Jurkat, Clone E6-1 (cell line): Measurements from ENCODE around the gene ENTPD1. TPM values are rescaled to one million over a fixed set of nuclear protein-coding genes. Genes with fewer than 3 reads are reported as not detected.
"Not testable (repeated sequence)": the region's sequence is repeated elsewhere in the genome, so short reads cannot be mapped to it uniquely, and the experiment has no call there.

Experiments used
- DNase-seq: peaks from one replicate; pipeline ENCODE4 v3.0.0-alpha.2; 2011; ENCODE audit warnings: low read depth, low spot score
- H3K4me3 ChIP-seq: 2 replicates; pipeline ENCODE4 v1.5.1; 2011; ENCODE audit warnings: mild to moderate bottlenecking, low read length, control low read depth, moderate library complexity
- polyA plus RNA-seq: library from polyadenylated mRNA; unstranded; fragments of >200 nt; gene quantifications from one replicate; pipeline ENCODE4 v1.2.1, GENCODE V29; 2012; ENCODE audit warnings: missing spikeins; ENCODE audit not compliant: insufficient read length, insufficient read depth

ENTPD1 gene
- polyA plus RNA-seq: 0.57 TPM

GRCh38 chr10:95756041-95756761 lies at the start of gene ENTPD1:
Gene ENTPD1 (plus strand): TSS chr10:95756163. CDS start chr10:95756240, 77 bp downstream.
- no peak for DNase-seq
- no peak within 1 kb of the TSS for H3K4me3 ChIP-seq

GRCh38 chr10:95706573-95706972 lies 49.4 kb upstream of the ENTPD1 start:
- no peak for DNase-seq
- H3K4me3 ChIP-seq: no peak overlapping the region

- H3K4me3 ChIP-seq: no peak overlapping the region
These were observed 49.0 kb upstream of the ENTPD1 start for GRCh38 chr10:95706990-95707389.

GRCh38 chr10:95711492-95711891 lies 44.5 kb upstream of the ENTPD1 start:
- H3K4me3 ChIP-seq: no peak overlapping the region
- DNase-seq: no peak

More at GRCh38 chr10:95706990-95707389, 49.0 kb upstream of the ENTPD1 start:
- DNase-seq: no peak

GRCh38 chr10:95716466-95716865 lies 39.5 kb upstream of the ENTPD1 start:
- DNase-seq: no peak
- H3K4me3 ChIP-seq: no peak overlapping the region

- no peak overlapping the region for H3K4me3 ChIP-seq
- DNase-seq: no peak
These were observed 39.1 kb upstream of the ENTPD1 start for GRCh38 chr10:95716866-95717265.

- not testable (repeated sequence) for DNase-seq, H3K4me3 ChIP-seq
These were observed 35.2 kb upstream of the ENTPD1 start for GRCh38 chr10:95720745-95721144.

- not testable (repeated sequence) for H3K4me3 ChIP-seq
These were observed 33.5 kb upstream of the ENTPD1 start for GRCh38 chr10:95722496-95722895.

GRCh38 chr10:95728526-95728925 lies 27.4 kb upstream of the ENTPD1 start:
- no peak overlapping the region for H3K4me3 ChIP-seq
- no peak for DNase-seq

More at GRCh38 chr10:95722496-95722895, 33.5 kb upstream of the ENTPD1 start:
- not testable (repeated sequence) for DNase-seq

GRCh38 chr10:95729323-95730055 lies 26.5 kb upstream of the ENTPD1 start:
- no peak overlapping the region for H3K4me3 ChIP-seq
- DNase-seq: no peak

- no peak overlapping the region for H3K4me3 ChIP-seq
- no peak for DNase-seq
These were observed 25.7 kb upstream of the ENTPD1 start for GRCh38 chr10:95730233-95730632.

- H3K4me3 ChIP-seq, DNase-seq: not testable (repeated sequence)
These were observed 23.1 kb upstream of the ENTPD1 start for GRCh38 chr10:95732907-95733306.

- peak; percentile 36 for DNase-seq
- H3K4me3 ChIP-seq: no peak overlapping the region
These were observed 16.9 kb upstream of the ENTPD1 start for GRCh38 chr10:95739056-95739455.

- no peak for DNase-seq
- H3K4me3 ChIP-seq: no peak overlapping the region
These were observed 14.0 kb upstream of the ENTPD1 start for GRCh38 chr10:95741807-95742467.

- no peak for DNase-seq
- no peak overlapping the region for H3K4me3 ChIP-seq
These were observed 13.5 kb upstream of the ENTPD1 start for GRCh38 chr10:95742485-95742884.

- no peak for DNase-seq
- no peak overlapping the region for H3K4me3 ChIP-seq
These were observed 12.9 kb upstream of the ENTPD1 start for GRCh38 chr10:95742962-95743535.

- H3K4me3 ChIP-seq: no peak overlapping the region
These were observed 10.5 kb upstream of the ENTPD1 start for GRCh38 chr10:95745501-95745900.

GRCh38 chr10:95748349-95748748 lies 7.6 kb upstream of the ENTPD1 start:
- no peak overlapping the region for H3K4me3 ChIP-seq
- DNase-seq: no peak

More at GRCh38 chr10:95745501-95745900, 10.5 kb upstream of the ENTPD1 start:
- no peak for DNase-seq

- no peak overlapping the region for H3K4me3 ChIP-seq
- no peak for DNase-seq
These were observed 405 bp upstream of the ENTPD1 start for GRCh38 chr10:95755511-95756004.
